ENCODE measurements around the gene SLC25A13.

SLC25A13 gene

GRCh38 chr7:96074871-96075270 lies 247.0 kb downstream of the SLC25A13 start:
- Mint-ChIP-seq H3K27ac (no peak overlapping the region), H3K9me3 (no peaks in the 10 kb centered on the region), H3K4me3 (no peak overlapping the region), H3K27me3 (peaks cover 36% of the 10 kb centered on the region), H3K4me1 (peaks cover 7% of the 10 kb centered on the region)
- DNase-seq, result no peak
- ATAC-seq, result no peak

Data from stimulated activated naive CD8-positive, alpha-beta T cell treated with anti-CD3 and anti-CD28 coated beads, Interleukin-15, amount 100 ng/mL, for 72 hours (primary cell).